ENCODE measurements around the gene OCEL1.

DNA sequence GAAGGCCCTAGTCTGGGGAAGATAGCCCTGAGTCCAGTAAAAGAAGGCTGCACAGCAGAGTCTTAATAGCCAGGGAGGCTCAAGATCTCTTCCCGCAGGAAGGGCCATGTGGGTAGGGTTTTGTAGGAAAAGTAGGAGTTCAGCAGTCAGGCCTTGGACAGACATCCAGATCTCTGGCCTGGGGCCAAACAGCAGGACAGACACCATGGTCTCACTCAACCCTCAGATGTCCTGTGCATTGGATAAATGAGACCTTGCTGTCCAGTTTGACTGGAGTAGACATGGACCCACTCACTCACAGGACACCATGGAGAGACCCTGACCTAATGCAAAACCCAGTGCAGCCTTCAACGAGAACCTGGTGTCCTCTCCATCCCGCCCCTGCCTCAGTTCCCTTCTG is 3.9 kb downstream of the OCEL1 start:
- TF ChIP-seq, protein P1, sequence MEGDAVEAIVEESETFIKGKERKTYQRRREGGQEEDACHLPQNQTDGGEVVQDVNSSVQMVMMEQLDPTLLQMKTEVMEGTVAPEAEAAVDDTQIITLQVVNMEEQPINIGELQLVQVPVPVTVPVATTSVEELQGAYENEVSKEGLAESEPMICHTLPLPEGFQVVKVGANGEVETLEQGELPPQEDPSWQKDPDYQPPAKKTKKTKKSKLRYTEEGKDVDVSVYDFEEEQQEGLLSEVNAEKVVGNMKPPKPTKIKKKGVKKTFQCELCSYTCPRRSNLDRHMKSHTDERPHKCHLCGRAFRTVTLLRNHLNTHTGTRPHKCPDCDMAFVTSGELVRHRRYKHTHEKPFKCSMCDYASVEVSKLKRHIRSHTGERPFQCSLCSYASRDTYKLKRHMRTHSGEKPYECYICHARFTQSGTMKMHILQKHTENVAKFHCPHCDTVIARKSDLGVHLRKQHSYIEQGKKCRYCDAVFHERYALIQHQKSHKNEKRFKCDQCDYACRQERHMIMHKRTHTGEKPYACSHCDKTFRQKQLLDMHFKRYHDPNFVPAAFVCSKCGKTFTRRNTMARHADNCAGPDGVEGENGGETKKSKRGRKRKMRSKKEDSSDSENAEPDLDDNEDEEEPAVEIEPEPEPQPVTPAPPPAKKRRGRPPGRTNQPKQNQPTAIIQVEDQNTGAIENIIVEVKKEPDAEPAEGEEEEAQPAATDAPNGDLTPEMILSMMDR (IDR thresholded peaks at IDR 0.05): no peak
- TF ChIP-seq CEBPB (IDR thresholded peaks at IDR 0.05) (no peak), PHF8 (IDR thresholded peaks at IDR 0.05; ENCODE audit: borderline replicate concordance, low read depth) (no peak), MAFK (IDR thresholded peaks at IDR 0.05; ENCODE audit: partially characterized antibody) (no peak)
- TF ChIP-seq, protein P2, sequence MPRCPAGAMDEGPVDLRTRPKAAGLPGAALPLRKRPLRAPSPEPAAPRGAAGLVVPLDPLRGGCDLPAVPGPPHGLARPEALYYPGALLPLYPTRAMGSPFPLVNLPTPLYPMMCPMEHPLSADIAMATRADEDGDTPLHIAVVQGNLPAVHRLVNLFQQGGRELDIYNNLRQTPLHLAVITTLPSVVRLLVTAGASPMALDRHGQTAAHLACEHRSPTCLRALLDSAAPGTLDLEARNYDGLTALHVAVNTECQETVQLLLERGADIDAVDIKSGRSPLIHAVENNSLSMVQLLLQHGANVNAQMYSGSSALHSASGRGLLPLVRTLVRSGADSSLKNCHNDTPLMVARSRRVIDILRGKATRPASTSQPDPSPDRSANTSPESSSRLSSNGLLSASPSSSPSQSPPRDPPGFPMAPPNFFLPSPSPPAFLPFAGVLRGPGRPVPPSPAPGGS (IDR thresholded peaks at IDR 0.05): no peak
